OCI-M1 (cell line): ENCODE results near the gene MYO1D.
"Not testable (repeated sequence)": the region's sequence is repeated elsewhere in the genome, so short reads cannot be mapped to it uniquely, and the experiment has no call there.

Experiments used
- DNase-seq: peaks from one replicate; lab custom pipeline; 2025; lab: John Stamatoyannopoulos, UW

MYO1D gene

GRCh38 chr17:32525122-32525521 lies 351.8 kb downstream of the MYO1D start:
- no peak for DNase-seq

- DNase-seq: not testable (repeated sequence)
Observed at GRCh38 chr17:32524553-32524880, 352.4 kb downstream of the MYO1D start.

- DNase-seq: no peak
Observed at GRCh38 chr17:32523827-32524552, 352.9 kb downstream of the MYO1D start.

GRCh38 chr17:32523017-32523680 lies 353.8 kb downstream of the MYO1D start:
- no peak for DNase-seq

- no peak for DNase-seq
Observed at GRCh38 chr17:32520737-32521404, 356.1 kb downstream of the MYO1D start.

GRCh38 chr17:32520104-32520701 lies 356.7 kb downstream of the MYO1D start:
- DNase-seq: no peak

GRCh38 chr17:32519228-32520103 lies 357.5 kb downstream of the MYO1D start:
- DNase-seq: no peak

GRCh38 chr17:32518646-32519227 lies 358.2 kb downstream of the MYO1D start:
- no peak for DNase-seq

- DNase-seq: no peak
Observed at GRCh38 chr17:32517982-32518381, 358.9 kb downstream of the MYO1D start.

GRCh38 chr17:32516940-32517701 lies 359.8 kb downstream of the MYO1D start:
- DNase-seq: no peak

- no peak for DNase-seq
Observed at GRCh38 chr17:32516450-32516849, 360.5 kb downstream of the MYO1D start.

- DNase-seq: no peak
Observed at GRCh38 chr17:32515677-32516383, 361.1 kb downstream of the MYO1D start.

- DNase-seq: no peak
Observed at GRCh38 chr17:32514606-32515005, 362.3 kb downstream of the MYO1D start.

GRCh38 chr17:32513579-32513978 lies 363.3 kb downstream of the MYO1D start:
- DNase-seq: no peak

GRCh38 chr17:32512328-32512727 lies 364.6 kb downstream of the MYO1D start:
- DNase-seq: no peak

GRCh38 chr17:32510466-32510865 lies 366.5 kb downstream of the MYO1D start:
- DNase-seq: no peak

GRCh38 chr17:32508926-32509325 lies 368.0 kb downstream of the MYO1D start:
- no peak for DNase-seq

- no peak for DNase-seq
Observed at GRCh38 chr17:32504166-32504990, 372.5 kb downstream of the MYO1D start.
